ENCODE data around the gene ZNF512B. TPM values are rescaled to one million over a fixed set of nuclear protein-coding genes. Genes with fewer than 3 reads are reported as not detected.
"Not testable (repeated sequence)": the region's sequence is repeated elsewhere in the genome, so short reads cannot be mapped to it uniquely, and the experiment has no call there.

The ZNF512B gene
- total RNA-seq, 1 donor from 2014 or later, result 49.4 TPM

- H3K36me3 Mint-ChIP-seq (ENCODE audit: insufficient read depth), result peaks cover 9% of the 10 kb centered on the region
- peak overlapping the region; percentile 27 for H3K27ac Mint-ChIP-seq
- DNase-seq (ENCODE audit: low spot score, unreplicated experiment), result no peak
- no peaks in the 10 kb centered on the region for H3K9me3 Mint-ChIP-seq (ENCODE audit: low read depth)
- peak overlapping the region; percentile 78 for H3K4me3 Mint-ChIP-seq (ENCODE audit: low read depth)
- peaks cover 23% of the 10 kb centered on the region for H3K4me1 Mint-ChIP-seq (ENCODE audit: low read depth)
- no peak for TF ChIP-seq CTCF (IDR thresholded peaks at IDR 0.05; ENCODE audit: unreplicated experiment)
- no peaks in the 10 kb centered on the region for H3K27me3 Mint-ChIP-seq
Observed at GRCh38 chr20:63976980-63977738, 7.4 kb upstream of the ZNF512B start.

- not testable (repeated sequence) for H3K27ac Mint-ChIP-seq; H3K27me3 Mint-ChIP-seq; H3K9me3 Mint-ChIP-seq (ENCODE audit: low read depth); H3K36me3 Mint-ChIP-seq (ENCODE audit: insufficient read depth); DNase-seq (ENCODE audit: low spot score, unreplicated experiment)
- Mint-ChIP-seq H3K4me3 (ENCODE audit: low read depth) (peak overlapping the region; percentile 24), H3K4me1 (ENCODE audit: low read depth) (peaks cover 19% of the 10 kb centered on the region)
Observed at GRCh38 chr20:63976511-63976910, 6.8 kb upstream of the ZNF512B start.

GRCh38 chr20:63974402-63975200 lies 4.9 kb upstream of the ZNF512B start:
- Mint-ChIP-seq H3K27ac (no peak overlapping the region), H3K4me3 (ENCODE audit: low read depth) (no peak overlapping the region), H3K27me3 (no peaks in the 10 kb centered on the region), H3K36me3 (ENCODE audit: insufficient read depth) (peaks cover 9% of the 10 kb centered on the region), H3K9me3 (ENCODE audit: low read depth) (no peaks in the 10 kb centered on the region), H3K4me1 (ENCODE audit: low read depth) (peaks cover 7% of the 10 kb centered on the region)
- TF ChIP-seq CTCF (IDR thresholded peaks at IDR 0.05; ENCODE audit: unreplicated experiment), result no peak
- no peak for DNase-seq (ENCODE audit: low spot score, unreplicated experiment)

GRCh38 chr20:63973636-63974401 lies 4.1 kb upstream of the ZNF512B start:
- Mint-ChIP-seq H3K27ac (no peak overlapping the region), H3K27me3 (no peaks in the 10 kb centered on the region), H3K4me1 (ENCODE audit: low read depth) (peaks cover 9% of the 10 kb centered on the region), H3K36me3 (ENCODE audit: insufficient read depth) (peaks cover 9% of the 10 kb centered on the region), H3K9me3 (ENCODE audit: low read depth) (no peaks in the 10 kb centered on the region), H3K4me3 (ENCODE audit: low read depth) (peak overlapping the region; percentile 25)
- peak; percentile 90 for DNase-seq (ENCODE audit: low spot score, unreplicated experiment)
- TF ChIP-seq CTCF (IDR thresholded peaks at IDR 0.05; ENCODE audit: unreplicated experiment), result peak; percentile 98

GRCh38 chr20:63973160-63973479 lies 3.4 kb upstream of the ZNF512B start:
- no peak for DNase-seq (ENCODE audit: low spot score, unreplicated experiment)
- H3K4me3 Mint-ChIP-seq (ENCODE audit: low read depth), result peak overlapping the region; percentile 25
- no peak for TF ChIP-seq CTCF (IDR thresholded peaks at IDR 0.05; ENCODE audit: unreplicated experiment)
- H3K9me3 Mint-ChIP-seq (ENCODE audit: low read depth), result no peaks in the 10 kb centered on the region
- H3K36me3 Mint-ChIP-seq (ENCODE audit: insufficient read depth), result peaks cover 9% of the 10 kb centered on the region
- H3K27me3 Mint-ChIP-seq, result no peaks in the 10 kb centered on the region
- H3K27ac Mint-ChIP-seq, result no peak overlapping the region
- H3K4me1 Mint-ChIP-seq (ENCODE audit: low read depth), result peaks cover 10% of the 10 kb centered on the region

All from progenitor cell of endocrine pancreas (in vitro differentiated cells).